Measurements from ENCODE around the gene URGCP. TPM values are rescaled to one million over a fixed set of nuclear protein-coding genes. Genes with fewer than 3 reads are reported as not detected.

Gene URGCP
- total and polyA plus RNA-seq, 10 of the 15 experiments (the other 5 are each of a cell fraction or from before 2014, with no cell fraction given), result 2.0 to 29.7 (median 17.5) TPM

DNA sequence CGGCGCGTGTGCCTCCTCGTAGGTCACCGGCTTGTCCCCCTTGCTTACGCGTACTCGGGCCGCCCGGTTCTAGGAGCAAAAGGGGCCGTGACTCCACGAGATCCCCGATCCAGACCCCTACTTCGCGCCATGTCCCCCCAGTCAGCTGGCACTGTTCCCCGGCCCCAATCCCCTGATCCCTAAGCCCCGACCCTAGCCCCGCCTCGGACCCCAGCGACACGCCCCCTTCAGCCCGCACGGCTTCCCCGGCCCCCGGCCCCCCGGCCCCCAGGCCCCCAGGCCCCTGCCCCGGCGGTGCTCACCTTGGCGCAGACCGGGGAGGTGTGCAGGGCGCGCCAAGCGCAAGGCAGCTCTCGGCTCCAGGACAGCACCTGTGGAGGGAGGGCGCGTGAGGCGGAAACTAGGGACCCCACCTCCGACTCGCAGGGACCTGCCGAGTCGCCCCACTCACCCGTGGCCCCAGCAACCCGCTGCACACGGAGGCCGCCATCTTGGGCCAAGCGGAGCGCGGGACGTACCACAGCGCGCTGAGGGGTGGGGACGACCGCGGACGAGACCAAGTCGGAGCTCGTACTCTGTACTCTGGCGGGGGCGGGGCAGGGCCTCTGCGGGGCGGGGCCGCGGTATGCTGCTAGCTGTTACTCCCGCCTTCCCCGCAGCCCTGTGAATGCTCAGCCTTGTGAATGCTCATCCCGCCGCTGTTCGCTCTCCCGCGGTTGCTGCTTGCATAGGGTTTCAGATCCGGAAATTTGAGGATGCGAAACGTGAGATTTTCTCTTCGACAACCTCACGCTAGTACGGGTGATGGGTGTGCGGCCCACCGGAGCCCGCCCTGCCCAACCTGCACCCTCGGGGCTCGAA, 37.2 kb downstream of the URGCP start, which contains the start of gene MRPS24 (continued):
- TF ChIP-seq TARDBP (IDR thresholded peaks at IDR 0.05; ENCODE audit: borderline replicate concordance), result no peak
- TF ChIP-seq CREB1 (IDR thresholded peaks at IDR 0.05; ENCODE audit: low read depth), result peak; percentile 48; the same call in 1 of the 2 replicates
- TF ChIP-seq, protein P1, sequence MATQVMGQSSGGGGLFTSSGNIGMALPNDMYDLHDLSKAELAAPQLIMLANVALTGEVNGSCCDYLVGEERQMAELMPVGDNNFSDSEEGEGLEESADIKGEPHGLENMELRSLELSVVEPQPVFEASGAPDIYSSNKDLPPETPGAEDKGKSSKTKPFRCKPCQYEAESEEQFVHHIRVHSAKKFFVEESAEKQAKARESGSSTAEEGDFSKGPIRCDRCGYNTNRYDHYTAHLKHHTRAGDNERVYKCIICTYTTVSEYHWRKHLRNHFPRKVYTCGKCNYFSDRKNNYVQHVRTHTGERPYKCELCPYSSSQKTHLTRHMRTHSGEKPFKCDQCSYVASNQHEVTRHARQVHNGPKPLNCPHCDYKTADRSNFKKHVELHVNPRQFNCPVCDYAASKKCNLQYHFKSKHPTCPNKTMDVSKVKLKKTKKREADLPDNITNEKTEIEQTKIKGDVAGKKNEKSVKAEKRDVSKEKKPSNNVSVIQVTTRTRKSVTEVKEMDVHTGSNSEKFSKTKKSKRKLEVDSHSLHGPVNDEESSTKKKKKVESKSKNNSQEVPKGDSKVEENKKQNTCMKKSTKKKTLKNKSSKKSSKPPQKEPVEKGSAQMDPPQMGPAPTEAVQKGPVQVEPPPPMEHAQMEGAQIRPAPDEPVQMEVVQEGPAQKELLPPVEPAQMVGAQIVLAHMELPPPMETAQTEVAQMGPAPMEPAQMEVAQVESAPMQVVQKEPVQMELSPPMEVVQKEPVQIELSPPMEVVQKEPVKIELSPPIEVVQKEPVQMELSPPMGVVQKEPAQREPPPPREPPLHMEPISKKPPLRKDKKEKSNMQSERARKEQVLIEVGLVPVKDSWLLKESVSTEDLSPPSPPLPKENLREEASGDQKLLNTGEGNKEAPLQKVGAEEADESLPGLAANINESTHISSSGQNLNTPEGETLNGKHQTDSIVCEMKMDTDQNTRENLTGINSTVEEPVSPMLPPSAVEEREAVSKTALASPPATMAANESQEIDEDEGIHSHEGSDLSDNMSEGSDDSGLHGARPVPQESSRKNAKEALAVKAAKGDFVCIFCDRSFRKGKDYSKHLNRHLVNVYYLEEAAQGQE (IDR thresholded peaks at IDR 0.05; ENCODE audit: low read depth, low read length), result no peak
- TF ChIP-seq GABPA (IDR thresholded peaks at IDR 0.05; ENCODE audit: low read depth), result no peak
- no peak; the same call in 1 of the 2 replicates for TF ChIP-seq LARP7 (IDR thresholded peaks at IDR 0.05)
- no peak for TF ChIP-seq HDGF (IDR thresholded peaks at IDR 0.05)
- TF ChIP-seq MYB (IDR thresholded peaks at IDR 0.05; ENCODE audit: borderline replicate concordance, low read depth, low read length), result no peak
- no peak for TF ChIP-seq MYC (IDR thresholded peaks at IDR 0.05; ENCODE audit: insufficient read depth, insufficient read length, insufficient replicate concordance, low read length, severe bottlenecking)
- no peak for TF ChIP-seq BMI1 (IDR thresholded peaks at IDR 0.05; ENCODE audit: borderline replicate concordance)
- TF ChIP-seq, protein P2, sequence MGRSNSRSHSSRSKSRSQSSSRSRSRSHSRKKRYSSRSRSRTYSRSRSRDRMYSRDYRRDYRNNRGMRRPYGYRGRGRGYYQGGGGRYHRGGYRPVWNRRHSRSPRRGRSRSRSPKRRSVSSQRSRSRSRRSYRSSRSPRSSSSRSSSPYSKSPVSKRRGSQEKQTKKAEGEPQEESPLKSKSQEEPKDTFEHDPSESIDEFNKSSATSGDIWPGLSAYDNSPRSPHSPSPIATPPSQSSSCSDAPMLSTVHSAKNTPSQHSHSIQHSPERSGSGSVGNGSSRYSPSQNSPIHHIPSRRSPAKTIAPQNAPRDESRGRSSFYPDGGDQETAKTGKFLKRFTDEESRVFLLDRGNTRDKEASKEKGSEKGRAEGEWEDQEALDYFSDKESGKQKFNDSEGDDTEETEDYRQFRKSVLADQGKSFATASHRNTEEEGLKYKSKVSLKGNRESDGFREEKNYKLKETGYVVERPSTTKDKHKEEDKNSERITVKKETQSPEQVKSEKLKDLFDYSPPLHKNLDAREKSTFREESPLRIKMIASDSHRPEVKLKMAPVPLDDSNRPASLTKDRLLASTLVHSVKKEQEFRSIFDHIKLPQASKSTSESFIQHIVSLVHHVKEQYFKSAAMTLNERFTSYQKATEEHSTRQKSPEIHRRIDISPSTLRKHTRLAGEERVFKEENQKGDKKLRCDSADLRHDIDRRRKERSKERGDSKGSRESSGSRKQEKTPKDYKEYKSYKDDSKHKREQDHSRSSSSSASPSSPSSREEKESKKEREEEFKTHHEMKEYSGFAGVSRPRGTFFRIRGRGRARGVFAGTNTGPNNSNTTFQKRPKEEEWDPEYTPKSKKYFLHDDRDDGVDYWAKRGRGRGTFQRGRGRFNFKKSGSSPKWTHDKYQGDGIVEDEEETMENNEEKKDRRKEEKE (IDR thresholded peaks at IDR 0.05), result peak; percentile 83
- TF ChIP-seq, protein P3, sequence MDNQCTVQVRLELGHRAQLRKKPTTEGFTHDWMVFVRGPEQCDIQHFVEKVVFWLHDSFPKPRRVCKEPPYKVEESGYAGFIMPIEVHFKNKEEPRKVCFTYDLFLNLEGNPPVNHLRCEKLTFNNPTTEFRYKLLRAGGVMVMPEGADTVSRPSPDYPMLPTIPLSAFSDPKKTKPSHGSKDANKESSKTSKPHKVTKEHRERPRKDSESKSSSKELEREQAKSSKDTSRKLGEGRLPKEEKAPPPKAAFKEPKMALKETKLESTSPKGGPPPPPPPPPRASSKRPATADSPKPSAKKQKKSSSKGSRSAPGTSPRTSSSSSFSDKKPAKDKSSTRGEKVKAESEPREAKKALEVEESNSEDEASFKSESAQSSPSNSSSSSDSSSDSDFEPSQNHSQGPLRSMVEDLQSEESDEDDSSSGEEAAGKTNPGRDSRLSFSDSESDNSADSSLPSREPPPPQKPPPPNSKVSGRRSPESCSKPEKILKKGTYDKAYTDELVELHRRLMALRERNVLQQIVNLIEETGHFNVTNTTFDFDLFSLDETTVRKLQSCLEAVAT (IDR thresholded peaks at IDR 0.05), result 0 out of 2 replicates have a peak, but pooled peaks have one; percentile 23
- TF ChIP-seq SUPT20H (IDR thresholded peaks at IDR 0.05; ENCODE audit: borderline replicate concordance, control insufficient read depth, low read depth, low read length), result no peak
- TF ChIP-seq, protein P4, sequence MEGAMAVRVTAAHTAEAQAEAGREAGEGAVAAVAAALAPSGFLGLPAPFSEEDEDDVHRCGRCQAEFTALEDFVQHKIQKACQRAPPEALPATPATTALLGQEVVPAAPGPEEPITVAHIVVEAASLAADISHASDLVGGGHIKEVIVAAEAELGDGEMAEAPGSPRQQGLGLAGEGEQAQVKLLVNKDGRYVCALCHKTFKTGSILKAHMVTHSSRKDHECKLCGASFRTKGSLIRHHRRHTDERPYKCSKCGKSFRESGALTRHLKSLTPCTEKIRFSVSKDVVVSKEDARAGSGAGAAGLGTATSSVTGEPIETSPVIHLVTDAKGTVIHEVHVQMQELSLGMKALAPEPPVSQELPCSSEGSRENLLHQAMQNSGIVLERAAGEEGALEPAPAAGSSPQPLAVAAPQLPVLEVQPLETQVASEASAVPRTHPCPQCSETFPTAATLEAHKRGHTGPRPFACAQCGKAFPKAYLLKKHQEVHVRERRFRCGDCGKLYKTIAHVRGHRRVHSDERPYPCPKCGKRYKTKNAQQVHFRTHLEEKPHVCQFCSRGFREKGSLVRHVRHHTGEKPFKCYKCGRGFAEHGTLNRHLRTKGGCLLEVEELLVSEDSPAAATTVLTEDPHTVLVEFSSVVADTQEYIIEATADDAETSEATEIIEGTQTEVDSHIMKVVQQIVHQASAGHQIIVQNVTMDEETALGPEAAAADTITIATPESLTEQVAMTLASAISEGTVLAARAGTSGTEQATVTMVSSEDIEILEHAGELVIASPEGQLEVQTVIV (IDR thresholded peaks at IDR 0.05; ENCODE audit: borderline replicate concordance, partially characterized antibody), result no peak
- TF ChIP-seq, protein P5, sequence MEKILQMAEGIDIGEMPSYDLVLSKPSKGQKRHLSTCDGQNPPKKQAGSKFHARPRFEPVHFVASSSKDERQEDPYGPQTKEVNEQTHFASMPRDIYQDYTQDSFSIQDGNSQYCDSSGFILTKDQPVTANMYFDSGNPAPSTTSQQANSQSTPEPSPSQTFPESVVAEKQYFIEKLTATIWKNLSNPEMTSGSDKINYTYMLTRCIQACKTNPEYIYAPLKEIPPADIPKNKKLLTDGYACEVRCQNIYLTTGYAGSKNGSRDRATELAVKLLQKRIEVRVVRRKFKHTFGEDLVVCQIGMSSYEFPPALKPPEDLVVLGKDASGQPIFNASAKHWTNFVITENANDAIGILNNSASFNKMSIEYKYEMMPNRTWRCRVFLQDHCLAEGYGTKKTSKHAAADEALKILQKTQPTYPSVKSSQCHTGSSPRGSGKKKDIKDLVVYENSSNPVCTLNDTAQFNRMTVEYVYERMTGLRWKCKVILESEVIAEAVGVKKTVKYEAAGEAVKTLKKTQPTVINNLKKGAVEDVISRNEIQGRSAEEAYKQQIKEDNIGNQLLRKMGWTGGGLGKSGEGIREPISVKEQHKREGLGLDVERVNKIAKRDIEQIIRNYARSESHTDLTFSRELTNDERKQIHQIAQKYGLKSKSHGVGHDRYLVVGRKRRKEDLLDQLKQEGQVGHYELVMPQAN (conservative IDR thresholded peaks at IDR 0.05), result 0 out of 2 replicates have a peak, but pooled peaks have one; percentile 48
- no peak for TF ChIP-seq YBX1 (IDR thresholded peaks at IDR 0.05)
- TF ChIP-seq NRF1 (conservative IDR thresholded peaks at IDR 0.05; ENCODE audit: low read depth, low read length), result no peak
